ENCODE results near the gene USP48. TPM values are rescaled to one million over a fixed set of nuclear protein-coding genes. Genes with fewer than 3 reads are reported as not detected.

The USP48 gene
- total RNA-seq, 1 donor from 2014 or later = 39.1 TPM

GRCh38 chr1:21641076-21641475, 141.9 kb downstream of the USP48 start:
- intact Hi-C loops (cut with micrococcal nuclease) = no loop called here
- Histone ChIP-seq H3K4me1 (peaks cover 18% of the 10 kb centered on the region), H3K27ac (replicated peaks) (no peak overlapping the region), H3K4me3 (no peak overlapping the region), H3K9me3 (replicated peaks) (no peaks in the 10 kb centered on the region), H3K36me3 (no peaks in the 10 kb centered on the region), H3K27me3 (ENCODE audit: low read depth) (peaks cover 38% of the 10 kb centered on the region)
- TF ChIP-seq, protein P1, sequence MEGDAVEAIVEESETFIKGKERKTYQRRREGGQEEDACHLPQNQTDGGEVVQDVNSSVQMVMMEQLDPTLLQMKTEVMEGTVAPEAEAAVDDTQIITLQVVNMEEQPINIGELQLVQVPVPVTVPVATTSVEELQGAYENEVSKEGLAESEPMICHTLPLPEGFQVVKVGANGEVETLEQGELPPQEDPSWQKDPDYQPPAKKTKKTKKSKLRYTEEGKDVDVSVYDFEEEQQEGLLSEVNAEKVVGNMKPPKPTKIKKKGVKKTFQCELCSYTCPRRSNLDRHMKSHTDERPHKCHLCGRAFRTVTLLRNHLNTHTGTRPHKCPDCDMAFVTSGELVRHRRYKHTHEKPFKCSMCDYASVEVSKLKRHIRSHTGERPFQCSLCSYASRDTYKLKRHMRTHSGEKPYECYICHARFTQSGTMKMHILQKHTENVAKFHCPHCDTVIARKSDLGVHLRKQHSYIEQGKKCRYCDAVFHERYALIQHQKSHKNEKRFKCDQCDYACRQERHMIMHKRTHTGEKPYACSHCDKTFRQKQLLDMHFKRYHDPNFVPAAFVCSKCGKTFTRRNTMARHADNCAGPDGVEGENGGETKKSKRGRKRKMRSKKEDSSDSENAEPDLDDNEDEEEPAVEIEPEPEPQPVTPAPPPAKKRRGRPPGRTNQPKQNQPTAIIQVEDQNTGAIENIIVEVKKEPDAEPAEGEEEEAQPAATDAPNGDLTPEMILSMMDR (IDR thresholded peaks at IDR 0.05; ENCODE audit: borderline replicate concordance) = no peak
- no peak for DNase-seq

GRCh38 chr1:21640653-21641052, 142.3 kb downstream of the USP48 start:
- H3K4me1 ChIP-seq = peaks cover 18% of the 10 kb centered on the region
- no peak overlapping the region for H3K4me3 ChIP-seq
- H3K36me3 ChIP-seq = no peaks in the 10 kb centered on the region
- no peak for DNase-seq
- TF ChIP-seq, protein P1 (IDR thresholded peaks at IDR 0.05; ENCODE audit: borderline replicate concordance) = no peak
- no peaks in the 10 kb centered on the region for H3K9me3 ChIP-seq (replicated peaks)
- peaks cover 35% of the 10 kb centered on the region for H3K27me3 ChIP-seq (ENCODE audit: low read depth)
- H3K27ac ChIP-seq (replicated peaks) = no peak overlapping the region
- intact Hi-C loops (cut with micrococcal nuclease) = no loop called here

DNA sequence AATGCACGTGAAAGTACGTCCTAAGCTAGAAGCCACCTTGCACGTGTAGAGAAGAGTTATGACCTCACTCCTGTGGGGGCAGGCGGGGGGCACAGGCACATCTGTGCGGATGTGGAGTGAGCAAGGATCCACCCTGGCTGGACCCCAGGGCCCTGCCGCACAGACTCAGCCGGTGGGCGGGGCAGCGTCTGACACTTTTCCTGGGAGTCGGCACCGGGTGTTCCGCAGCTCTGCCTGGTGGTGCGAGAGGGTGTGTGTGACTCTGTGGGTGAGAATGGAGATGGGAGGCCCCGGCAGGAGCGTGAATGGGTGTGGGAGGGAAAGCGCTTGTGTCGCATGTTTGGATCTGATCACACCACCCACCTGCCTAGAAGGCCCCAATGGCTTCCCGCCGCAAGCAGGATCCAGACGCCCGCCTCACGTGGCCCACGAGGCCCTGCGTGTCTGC, 143.3 kb downstream of the USP48 start:
- H3K9me3 ChIP-seq (replicated peaks) = no peaks in the 10 kb centered on the region
- TF ChIP-seq, protein P1 (IDR thresholded peaks at IDR 0.05; ENCODE audit: borderline replicate concordance) = no peak
- H3K27ac ChIP-seq (replicated peaks) = peak overlapping the region; percentile 64
- intact Hi-C loops (cut with micrococcal nuclease) = no loop called here
- H3K36me3 ChIP-seq = no peaks in the 10 kb centered on the region
- H3K4me1 ChIP-seq = peaks cover 18% of the 10 kb centered on the region
- no peak overlapping the region for H3K4me3 ChIP-seq
- no peak for DNase-seq
- peaks cover 36% of the 10 kb centered on the region for H3K27me3 ChIP-seq (ENCODE audit: low read depth)

- peak overlapping the region; percentile 64 for H3K27ac ChIP-seq (replicated peaks)
- peak; percentile 22 for DNase-seq
- peaks cover 45% of the 10 kb centered on the region for H3K27me3 ChIP-seq (ENCODE audit: low read depth)
These were observed 144.2 kb downstream of the USP48 start for GRCh38 chr1:21638531-21639341.

GRCh38 chr1:21637514-21637913, 145.4 kb downstream of the USP48 start:
- H3K9me3 ChIP-seq (replicated peaks) = no peaks in the 10 kb centered on the region
- peaks cover 55% of the 10 kb centered on the region for H3K27me3 ChIP-seq (ENCODE audit: low read depth)
- no peak overlapping the region for H3K27ac ChIP-seq (replicated peaks)
- DNase-seq = no peak
- intact Hi-C loops (cut with micrococcal nuclease) = no loop called here
- H3K4me3 ChIP-seq = no peak overlapping the region
- H3K4me1 ChIP-seq = peaks cover 18% of the 10 kb centered on the region
- no peaks in the 10 kb centered on the region for H3K36me3 ChIP-seq
- TF ChIP-seq, protein P1 (IDR thresholded peaks at IDR 0.05; ENCODE audit: borderline replicate concordance) = no peak

More at GRCh38 chr1:21638531-21639341, 144.2 kb downstream of the USP48 start:
- intact Hi-C loops (cut with micrococcal nuclease) = no loop called here
- Histone ChIP-seq H3K4me1 (peaks cover 18% of the 10 kb centered on the region), H3K36me3 (no peaks in the 10 kb centered on the region), H3K9me3 (replicated peaks) (no peaks in the 10 kb centered on the region), H3K4me3 (no peak overlapping the region)
- TF ChIP-seq, protein P1 (IDR thresholded peaks at IDR 0.05; ENCODE audit: borderline replicate concordance) = no peak

Data from left ventricle myocardium inferior (tissue), 1 donor.